K562 (cell line): ENCODE measurements around the gene C9orf50. TPM values are rescaled to one million over a fixed set of nuclear protein-coding genes. Genes with fewer than 3 reads are reported as not detected.

Experiments used
- CHD4 ChIP-seq: fragments of 200-600 bp; sonication (generic); IDR thresholded peaks from 3 replicates; pipeline ENCODE4 v1.6.1; 2012; ENCODE audit warnings: low read depth, mild to moderate bottlenecking, mixed read lengths, low read length, inconsistent platforms; ENCODE audit not compliant: insufficient read depth, insufficient replicate concordance, poor library complexity, severe bottlenecking
- HDGF ChIP-seq: fragments of 450-650 bp; IDR thresholded peaks from 2 replicates; pipeline ENCODE4 v1.6.1; 2016
- RFX1 ChIP-seq: fragments of 450-650 bp; IDR thresholded peaks from 2 replicates; pipeline ENCODE4 v1.6.1; 2016; ENCODE audit warnings: mild to moderate bottlenecking, moderate library complexity
- STAT5A ChIP-seq: IDR thresholded peaks from 2 replicates; pipeline ENCODE4 v1.6.1; 2012; ENCODE audit warnings: low read length, inconsistent platforms, borderline replicate concordance
- TRIM24 ChIP-seq, 2 experiments: fragments of 450-650 bp; IDR thresholded peaks; 2 replicates each; pipeline ENCODE4 v1.6.1; 2016
- ZBTB11 ChIP-seq, 3 experiments: fragments of 200-800 bp in 1 of 3; fragments of 250-450 bp in 1 of 3; fragments of 450-650 bp in 1 of 3; sonication (Bioruptor Pico) in 1 of 3; sonication (Bioruptor generic) in 1 of 3; formaldehyde crosslinking in 1 of 3; IDR thresholded peaks; 2 replicates each; pipeline versions ENCODE4 v1.6.1 to v1.8.0; 2016 to 2022; ENCODE audit warnings: mild to moderate bottlenecking in 2 of 3, missing genetic modification characterization in 2 of 3, missing compliant biosample characterization in 1 of 3, moderate library complexity in 1 of 3
- ZFPM2 ChIP-seq: fragments of 250-450 bp; sonication (Bioruptor Pico); IDR thresholded peaks from 2 replicates; pipeline ENCODE4 v1.5.1; 2022; ENCODE audit warnings: mild to moderate bottlenecking
- polyA plus RNA-seq, 8 experiments: library from polyadenylated mRNA; depleted of rRNA in 4 of 8; stranded (reverse) in 5 of 8; unstranded in 3 of 8; fragments of >200 nt; fragmentation: Nextera tagmentation in 2 of 8; fragmentation: Illumina TruSeq in 1 of 8; extraction: Ambion mirVana in 2 of 8; extraction: Trizol in 1 of 8; gene quantifications; 2 replicates each; pipeline versions ENCODE4 v1.2.1 to v1.2.3, GENCODE V29; 2011 to 2014; ENCODE audit warnings: inconsistent platforms in 1 of 8, missing spikeins in 1 of 8
- total RNA-seq, 7 experiments: library from RNA; depleted of rRNA in 6 of 7; stranded (reverse); fragments of >200 nt in 6 of 7; fragmentation: Illumina TruSeq in 2 of 7; extraction: Trizol in 2 of 7; gene quantifications; 2 replicates each; pipeline versions ENCODE4 v1.2.1 to v1.2.3, GENCODE V29; 2011 to 2021; ENCODE audit warnings: low replicate concordance in 1 of 7
- TF ChIP-seq, protein P1 (sequence below): sonication (generic); formaldehyde crosslinking; IDR thresholded peaks from 2 replicates; pipeline ENCODE4 v1.8.0; 2022; ENCODE audit warnings: mild to moderate bottlenecking, missing genetic modification reagents
- TF ChIP-seq, protein P2 (sequence below): sonication (generic); formaldehyde crosslinking; IDR thresholded peaks from 2 replicates; pipeline ENCODE4 v1.5.0; 2020; ENCODE audit warnings: missing genetic modification reagents
- TF ChIP-seq, protein P3 (sequence below): fragments of 450-650 bp; formaldehyde crosslinking; IDR thresholded peaks from 2 replicates; pipeline ENCODE4 v1.4.0; 2020; ENCODE audit warnings: mild to moderate bottlenecking, mixed read lengths

The C9orf50 gene
- total and polyA plus RNA-seq, 9 of the 15 experiments (the other 6 are each of a cell fraction or from before 2014, with no cell fraction given), result not detected

DNA sequence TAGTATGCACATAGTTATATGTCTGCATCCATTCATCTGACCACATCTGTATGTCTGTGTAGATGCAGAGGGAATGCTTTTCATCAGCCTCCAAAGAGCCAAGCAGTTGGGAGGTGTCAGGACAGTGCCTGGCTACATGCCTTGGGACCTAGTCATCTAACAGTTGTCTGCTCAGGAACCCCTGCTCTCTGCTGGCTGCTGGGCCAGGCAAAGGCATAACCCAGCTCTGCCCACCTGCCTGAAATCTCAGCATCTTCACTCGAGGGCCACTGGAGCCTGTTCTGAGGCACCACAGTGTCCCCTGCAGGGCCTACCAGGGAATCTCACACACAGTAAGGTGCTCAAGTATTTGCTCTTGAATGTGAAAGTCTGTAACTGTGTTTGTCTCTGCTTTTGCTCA, 3.7 kb downstream of the C9orf50 start (continued):
- TF ChIP-seq, protein P1, sequence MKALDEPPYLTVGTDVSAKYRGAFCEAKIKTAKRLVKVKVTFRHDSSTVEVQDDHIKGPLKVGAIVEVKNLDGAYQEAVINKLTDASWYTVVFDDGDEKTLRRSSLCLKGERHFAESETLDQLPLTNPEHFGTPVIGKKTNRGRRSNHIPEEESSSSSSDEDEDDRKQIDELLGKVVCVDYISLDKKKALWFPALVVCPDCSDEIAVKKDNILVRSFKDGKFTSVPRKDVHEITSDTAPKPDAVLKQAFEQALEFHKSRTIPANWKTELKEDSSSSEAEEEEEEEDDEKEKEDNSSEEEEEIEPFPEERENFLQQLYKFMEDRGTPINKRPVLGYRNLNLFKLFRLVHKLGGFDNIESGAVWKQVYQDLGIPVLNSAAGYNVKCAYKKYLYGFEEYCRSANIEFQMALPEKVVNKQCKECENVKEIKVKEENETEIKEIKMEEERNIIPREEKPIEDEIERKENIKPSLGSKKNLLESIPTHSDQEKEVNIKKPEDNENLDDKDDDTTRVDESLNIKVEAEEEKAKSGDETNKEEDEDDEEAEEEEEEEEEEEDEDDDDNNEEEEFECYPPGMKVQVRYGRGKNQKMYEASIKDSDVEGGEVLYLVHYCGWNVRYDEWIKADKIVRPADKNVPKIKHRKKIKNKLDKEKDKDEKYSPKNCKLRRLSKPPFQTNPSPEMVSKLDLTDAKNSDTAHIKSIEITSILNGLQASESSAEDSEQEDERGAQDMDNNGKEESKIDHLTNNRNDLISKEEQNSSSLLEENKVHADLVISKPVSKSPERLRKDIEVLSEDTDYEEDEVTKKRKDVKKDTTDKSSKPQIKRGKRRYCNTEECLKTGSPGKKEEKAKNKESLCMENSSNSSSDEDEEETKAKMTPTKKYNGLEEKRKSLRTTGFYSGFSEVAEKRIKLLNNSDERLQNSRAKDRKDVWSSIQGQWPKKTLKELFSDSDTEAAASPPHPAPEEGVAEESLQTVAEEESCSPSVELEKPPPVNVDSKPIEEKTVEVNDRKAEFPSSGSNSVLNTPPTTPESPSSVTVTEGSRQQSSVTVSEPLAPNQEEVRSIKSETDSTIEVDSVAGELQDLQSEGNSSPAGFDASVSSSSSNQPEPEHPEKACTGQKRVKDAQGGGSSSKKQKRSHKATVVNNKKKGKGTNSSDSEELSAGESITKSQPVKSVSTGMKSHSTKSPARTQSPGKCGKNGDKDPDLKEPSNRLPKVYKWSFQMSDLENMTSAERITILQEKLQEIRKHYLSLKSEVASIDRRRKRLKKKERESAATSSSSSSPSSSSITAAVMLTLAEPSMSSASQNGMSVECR, result 0 out of 2 replicates have a peak, but pooled peaks have one; percentile 26
- TF ChIP-seq CHD4 (no peak), HDGF (no peak), ZFPM2 (CRISPR knock-in tag) (no peak), RFX1 (no peak), STAT5A (no peak), ZBTB11 (CRISPR knock-in tag; IDR thresholded peaks at IDR 0.05) (no peak), TRIM24 (IDR thresholded peaks at IDR 0.05) (no peak)
- TF ChIP-seq, protein P2, sequence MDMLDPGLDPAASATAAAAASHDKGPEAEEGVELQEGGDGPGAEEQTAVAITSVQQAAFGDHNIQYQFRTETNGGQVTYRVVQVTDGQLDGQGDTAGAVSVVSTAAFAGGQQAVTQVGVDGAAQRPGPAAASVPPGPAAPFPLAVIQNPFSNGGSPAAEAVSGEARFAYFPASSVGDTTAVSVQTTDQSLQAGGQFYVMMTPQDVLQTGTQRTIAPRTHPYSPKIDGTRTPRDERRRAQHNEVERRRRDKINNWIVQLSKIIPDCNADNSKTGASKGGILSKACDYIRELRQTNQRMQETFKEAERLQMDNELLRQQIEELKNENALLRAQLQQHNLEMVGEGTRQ, result no peak
- TF ChIP-seq, protein P3, sequence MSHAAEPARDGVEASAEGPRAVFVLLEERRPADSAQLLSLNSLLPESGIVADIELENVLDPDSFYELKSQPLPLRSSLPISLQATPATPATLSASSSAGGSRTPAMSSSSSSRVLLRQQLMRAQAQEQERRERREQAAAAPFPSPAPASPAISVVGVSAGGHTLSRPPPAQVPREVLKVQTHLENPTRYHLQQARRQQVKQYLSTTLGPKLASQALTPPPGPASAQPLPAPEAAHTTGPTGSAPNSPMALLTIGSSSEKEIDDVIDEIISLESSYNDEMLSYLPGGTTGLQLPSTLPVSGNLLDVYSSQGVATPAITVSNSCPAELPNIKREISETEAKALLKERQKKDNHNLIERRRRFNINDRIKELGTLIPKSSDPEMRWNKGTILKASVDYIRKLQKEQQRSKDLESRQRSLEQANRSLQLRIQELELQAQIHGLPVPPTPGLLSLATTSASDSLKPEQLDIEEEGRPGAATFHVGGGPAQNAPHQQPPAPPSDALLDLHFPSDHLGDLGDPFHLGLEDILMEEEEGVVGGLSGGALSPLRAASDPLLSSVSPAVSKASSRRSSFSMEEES, result no peak
